HEK293 (cell line): ENCODE measurements around the gene KRTAP12-3.

ENCODE experiments used
- CTCF ChIA-PET: fragments of 350-600 bp; formaldehyde crosslinking; extraction: SDS; loops from one replicate; lab custom pipeline; 2021; ENCODE audit warnings: antibody characterized with exemption; lab: Yijun Ruan, JAX
- POLR2A ChIA-PET: fragments of 300-600 bp; formaldehyde crosslinking; extraction: SDS; loops from one replicate; lab custom pipeline; 2020; ENCODE audit warnings: antibody characterized with exemption, inconsistent platforms; lab: Yijun Ruan, JAX
- H3K27ac ChIP-seq: fragments of 200-500 bp; sonication (Bioruptor generic); 2 replicates; pipeline ENCODE4 v1.5.1; 2014; ENCODE audit warnings: low read depth, low read length, control low read depth, inconsistent platforms; ENCODE audit errors: extremely low read depth
- H3K36me3 ChIP-seq, 2 experiments: fragments of 200-500 bp in 1 of 2; sonication (Bioruptor generic) in 1 of 2; 1 replicate in 1 of 2; 2 replicates in 1 of 2; pipeline ENCODE4 v1.5.1; 2014 to 2017; ENCODE audit warnings: inconsistent platforms in 2 of 2, low read length in 2 of 2; ENCODE audit not compliant: control insufficient read depth in 2 of 2, insufficient read depth in 1 of 2
- H3K4me1 ChIP-seq: fragments of 200-500 bp; sonication (Bioruptor generic); 2 replicates; pipeline ENCODE4 v1.5.1; 2014; ENCODE audit warnings: mild to moderate bottlenecking, low read length, inconsistent platforms; ENCODE audit not compliant: control insufficient read depth, insufficient read depth
- H3K4me3 ChIP-seq: 2 replicates; pipeline ENCODE4 v1.5.1; 2011; ENCODE audit warnings: low read depth, mild to moderate bottlenecking, control low read depth, low read length, moderate library complexity
- H3K9me3 ChIP-seq: fragments of 200-500 bp; sonication (Bioruptor generic); 2 replicates; pipeline ENCODE4 v1.5.1; 2014; ENCODE audit warnings: low read depth, low read length, inconsistent platforms; ENCODE audit not compliant: control insufficient read depth, insufficient read depth
- ATF2 ChIP-seq: fragments of 450-650 bp; formaldehyde crosslinking; IDR thresholded peaks from 2 replicates; pipeline ENCODE4 v1.5.1; 2016; ENCODE audit warnings: missing biosample characterization, missing genetic modification characterization, low read depth
- EGR2 ChIP-seq: fragments of 450-650 bp; formaldehyde crosslinking; IDR thresholded peaks from 2 replicates; pipeline ENCODE4 v1.5.1; 2016; ENCODE audit warnings: low read depth, missing biosample characterization, missing genetic modification characterization
- ZNF16 ChIP-seq: fragments of 450-650 bp; formaldehyde crosslinking; IDR thresholded peaks from 2 replicates; pipeline ENCODE4 v1.5.1; 2016; ENCODE audit warnings: low read depth, missing biosample characterization, missing genetic modification characterization
- ZNF248 ChIP-seq: fragments of 450-650 bp; formaldehyde crosslinking; IDR thresholded peaks from 2 replicates; pipeline ENCODE4 v1.5.1; 2017; ENCODE audit warnings: missing biosample characterization, missing genetic modification characterization
- ZNF366 ChIP-seq: fragments of 450-650 bp; formaldehyde crosslinking; conservative IDR thresholded peaks from 2 replicates; pipeline ENCODE4 v1.5.1; 2016; ENCODE audit warnings: missing biosample characterization, missing genetic modification characterization
- ZNF501 ChIP-seq: fragments of 450-650 bp; formaldehyde crosslinking; IDR thresholded peaks from 2 replicates; pipeline ENCODE4 v1.5.1; 2016; ENCODE audit warnings: missing biosample characterization, missing genetic modification characterization
- ZNF610 ChIP-seq: fragments of 450-650 bp; formaldehyde crosslinking; IDR thresholded peaks from 2 replicates; pipeline ENCODE4 v1.5.1; 2016; ENCODE audit warnings: missing biosample characterization, missing genetic modification characterization, borderline replicate concordance
- ZNF629 ChIP-seq: fragments of 450-650 bp; formaldehyde crosslinking; IDR thresholded peaks from 2 replicates; pipeline ENCODE4 v1.5.1; 2017; ENCODE audit warnings: missing biosample characterization, missing genetic modification characterization
- ZNF701 ChIP-seq: fragments of 450-650 bp; formaldehyde crosslinking; IDR thresholded peaks from 2 replicates; pipeline ENCODE4 v1.5.1; 2016; ENCODE audit warnings: missing biosample characterization, missing genetic modification characterization
- ZNF791 ChIP-seq: fragments of 450-650 bp; formaldehyde crosslinking; IDR thresholded peaks from 2 replicates; pipeline ENCODE4 v1.5.1; 2016; ENCODE audit warnings: missing biosample characterization, missing genetic modification characterization
- ZSCAN16 ChIP-seq: fragments of 450-650 bp; formaldehyde crosslinking; IDR thresholded peaks from 2 replicates; pipeline ENCODE4 v1.5.1; 2016; ENCODE audit warnings: missing biosample characterization, missing genetic modification characterization
- ZSCAN4 ChIP-seq: fragments of 450-650 bp; formaldehyde crosslinking; IDR thresholded peaks from 2 replicates; pipeline ENCODE4 v1.5.1; 2017; ENCODE audit warnings: missing biosample characterization, missing genetic modification characterization
- TF ChIP-seq, protein P1 (sequence below): fragments of 450-650 bp; formaldehyde crosslinking; IDR thresholded peaks from 2 replicates; pipeline ENCODE4 v1.5.1; 2016; ENCODE audit warnings: missing biosample characterization, missing genetic modification characterization
- TF ChIP-seq, protein P2 (sequence below): fragments of 450-650 bp; formaldehyde crosslinking; IDR thresholded peaks from 2 replicates; pipeline ENCODE4 v1.5.1; 2016; ENCODE audit warnings: missing biosample characterization, missing genetic modification characterization
- TF ChIP-seq, protein P3 (sequence below): fragments of 450-650 bp; formaldehyde crosslinking; IDR thresholded peaks from 2 replicates; pipeline ENCODE4 v1.5.1; 2017; ENCODE audit warnings: missing biosample characterization, missing genetic modification characterization
- TF ChIP-seq, protein P4 (sequence below): fragments of 450-650 bp; IDR thresholded peaks from 2 replicates; pipeline ENCODE4 v1.5.1; 2018; ENCODE audit warnings: missing biosample characterization, mild to moderate bottlenecking, missing genetic modification characterization

The KRTAP12-3 gene

DNA sequence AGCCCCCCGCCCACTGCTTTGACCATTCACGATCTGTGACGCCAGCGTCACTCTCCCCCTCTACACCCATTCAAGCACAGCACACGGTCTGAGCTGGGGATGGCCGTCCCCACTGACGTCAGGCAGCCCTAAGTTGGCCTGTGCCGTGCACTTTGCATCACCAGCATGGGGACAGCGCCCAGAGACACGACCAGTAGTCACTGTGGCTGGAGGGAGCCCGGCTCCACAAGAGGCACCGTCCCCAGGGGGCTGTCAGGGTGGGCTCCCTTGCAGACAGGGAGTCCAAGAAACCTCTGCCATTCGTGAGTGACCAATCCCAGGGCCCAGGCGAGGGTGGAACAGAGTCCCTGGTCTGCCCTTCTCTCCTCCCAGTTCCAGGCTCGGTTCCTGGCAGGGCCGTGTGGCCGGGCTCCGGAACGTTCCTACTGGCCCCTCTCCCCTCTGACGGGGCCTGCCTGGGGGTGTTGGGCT lies 43.5 kb upstream of the KRTAP12-3 start (continued):
- TF ChIP-seq ZNF248 (tag by site-specific recombination) = no peak
- no peak for TF ChIP-seq ZNF366 (tag by site-specific recombination)
- TF ChIP-seq EGR2 (tag by site-specific recombination) = no peak
- TF ChIP-seq ZNF501 (tag by site-specific recombination) = no peak
- TF ChIP-seq ATF2 (tag by site-specific recombination) = no peak
- TF ChIP-seq, protein P1, sequence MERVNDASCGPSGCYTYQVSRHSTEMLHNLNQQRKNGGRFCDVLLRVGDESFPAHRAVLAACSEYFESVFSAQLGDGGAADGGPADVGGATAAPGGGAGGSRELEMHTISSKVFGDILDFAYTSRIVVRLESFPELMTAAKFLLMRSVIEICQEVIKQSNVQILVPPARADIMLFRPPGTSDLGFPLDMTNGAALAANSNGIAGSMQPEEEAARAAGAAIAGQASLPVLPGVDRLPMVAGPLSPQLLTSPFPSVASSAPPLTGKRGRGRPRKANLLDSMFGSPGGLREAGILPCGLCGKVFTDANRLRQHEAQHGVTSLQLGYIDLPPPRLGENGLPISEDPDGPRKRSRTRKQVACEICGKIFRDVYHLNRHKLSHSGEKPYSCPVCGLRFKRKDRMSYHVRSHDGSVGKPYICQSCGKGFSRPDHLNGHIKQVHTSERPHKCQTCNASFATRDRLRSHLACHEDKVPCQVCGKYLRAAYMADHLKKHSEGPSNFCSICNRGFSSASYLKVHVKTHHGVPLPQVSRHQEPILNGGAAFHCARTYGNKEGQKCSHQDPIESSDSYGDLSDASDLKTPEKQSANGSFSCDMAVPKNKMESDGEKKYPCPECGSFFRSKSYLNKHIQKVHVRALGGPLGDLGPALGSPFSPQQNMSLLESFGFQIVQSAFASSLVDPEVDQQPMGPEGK (tag by site-specific recombination) = no peak
- TF ChIP-seq ZNF16 (tag by site-specific recombination) = no peak
- TF ChIP-seq, protein P2, sequence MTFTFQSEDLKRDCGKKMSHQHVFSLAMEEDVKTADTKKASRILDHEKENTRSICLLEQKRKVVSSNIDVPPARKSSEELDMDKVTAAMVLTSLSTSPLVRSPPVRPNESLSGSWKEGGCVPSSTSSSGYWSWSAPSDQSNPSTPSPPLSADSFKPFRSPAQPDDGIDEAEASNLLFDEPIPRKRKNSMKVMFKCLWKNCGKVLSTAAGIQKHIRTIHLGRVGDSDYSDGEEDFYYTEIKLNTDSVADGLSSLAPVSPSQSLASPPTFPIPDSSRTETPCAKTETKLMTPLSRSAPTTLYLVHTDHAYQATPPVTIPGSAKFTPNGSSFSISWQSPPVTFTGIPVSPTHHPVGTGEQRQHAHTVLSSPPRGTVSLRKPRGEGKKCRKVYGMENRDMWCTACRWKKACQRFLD = no peak
- no peak for TF ChIP-seq ZSCAN16 (tag by site-specific recombination)
- TF ChIP-seq, protein P3, sequence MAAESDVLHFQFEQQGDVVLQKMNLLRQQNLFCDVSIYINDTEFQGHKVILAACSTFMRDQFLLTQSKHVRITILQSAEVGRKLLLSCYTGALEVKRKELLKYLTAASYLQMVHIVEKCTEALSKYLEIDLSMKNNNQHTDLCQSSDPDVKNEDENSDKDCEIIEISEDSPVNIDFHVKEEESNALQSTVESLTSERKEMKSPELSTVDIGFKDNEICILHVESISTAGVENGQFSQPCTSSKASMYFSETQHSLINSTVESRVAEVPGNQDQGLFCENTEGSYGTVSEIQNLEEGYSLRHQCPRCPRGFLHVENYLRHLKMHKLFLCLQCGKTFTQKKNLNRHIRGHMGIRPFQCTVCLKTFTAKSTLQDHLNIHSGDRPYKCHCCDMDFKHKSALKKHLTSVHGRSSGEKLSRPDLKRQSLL (tag by site-specific recombination) = no peak
- TF ChIP-seq, protein P4, sequence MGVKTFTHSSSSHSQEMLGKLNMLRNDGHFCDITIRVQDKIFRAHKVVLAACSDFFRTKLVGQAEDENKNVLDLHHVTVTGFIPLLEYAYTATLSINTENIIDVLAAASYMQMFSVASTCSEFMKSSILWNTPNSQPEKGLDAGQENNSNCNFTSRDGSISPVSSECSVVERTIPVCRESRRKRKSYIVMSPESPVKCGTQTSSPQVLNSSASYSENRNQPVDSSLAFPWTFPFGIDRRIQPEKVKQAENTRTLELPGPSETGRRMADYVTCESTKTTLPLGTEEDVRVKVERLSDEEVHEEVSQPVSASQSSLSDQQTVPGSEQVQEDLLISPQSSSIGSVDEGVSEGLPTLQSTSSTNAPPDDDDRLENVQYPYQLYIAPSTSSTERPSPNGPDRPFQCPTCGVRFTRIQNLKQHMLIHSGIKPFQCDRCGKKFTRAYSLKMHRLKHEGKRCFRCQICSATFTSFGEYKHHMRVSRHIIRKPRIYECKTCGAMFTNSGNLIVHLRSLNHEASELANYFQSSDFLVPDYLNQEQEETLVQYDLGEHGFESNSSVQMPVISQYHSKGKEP (tag by site-specific recombination) = no peak
- no peak for TF ChIP-seq ZSCAN4
- no peak for TF ChIP-seq ZNF610 (tag by site-specific recombination)
- TF ChIP-seq ZNF791 (tag by site-specific recombination) = no peak
- no peak for TF ChIP-seq ZNF701

DNA sequence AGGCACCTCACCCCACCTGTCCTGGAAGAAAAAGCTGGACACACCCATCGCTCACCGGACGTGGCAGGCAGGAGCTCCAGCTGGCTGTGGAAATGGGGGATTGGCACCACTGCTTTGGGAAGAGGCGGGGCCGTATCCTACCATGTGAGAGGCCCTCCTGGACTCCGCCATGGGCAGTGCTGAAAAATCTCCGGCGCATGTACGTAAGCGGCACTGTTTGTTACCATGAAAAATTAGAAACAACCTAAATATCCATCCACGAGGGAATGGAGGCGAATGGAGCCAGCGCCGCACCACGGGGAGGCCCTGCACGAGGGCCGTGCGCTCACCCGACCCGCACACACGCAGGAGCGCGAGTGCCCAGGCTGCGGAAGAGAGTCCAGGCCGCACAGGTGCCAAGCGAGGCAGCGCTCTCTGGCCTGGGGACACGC lies 42.8 kb upstream of the KRTAP12-3 start:
- H3K4me1 ChIP-seq = no peaks in the 10 kb centered on the region
- POLR2A ChIA-PET = no interaction called here
- CTCF ChIA-PET = interaction anchor here (0.7 to 1.1 kb wide), 2 partner anchors 62 to 104 kb away, joined by 3 to 6 read pairs; no protein-coding TSS in a partner anchor
- TF ChIP-seq ZNF629 = no peak
- TF ChIP-seq, all 188 proteins: peak for 0
- H3K4me3 ChIP-seq = no peak overlapping the region
- no peak overlapping the region for H3K27ac ChIP-seq
- no peaks in the 10 kb centered on the region for H3K9me3 ChIP-seq
- no peaks in the 10 kb centered on the region for H3K36me3 ChIP-seq
